Umbilical cord (tissue), 2 donors: Measurements from ENCODE around the gene UBE2U. TPM values are rescaled to one million over a fixed set of nuclear protein-coding genes. Genes with fewer than 3 reads are reported as not detected.
"Not testable (repeated sequence)": the region's sequence is repeated elsewhere in the genome, so short reads cannot be mapped to it uniquely, and the experiment has no call there.

Experiments used
- DNase-seq: peaks from one replicate; pipeline ENCODE4 v3.0.0-alpha.2; 2015; ENCODE audit warnings: low spot score
- total RNA-seq: library from RNA; depleted of rRNA; stranded (reverse); fragments of >200 nt; gene quantifications from one replicate; pipeline ENCODE4 v1.2.3, GENCODE V29; 2014; ENCODE audit warnings: low replicate concordance; ENCODE audit not compliant: insufficient read depth

The UBE2U gene
- total RNA-seq, 1 donor from 2014 or later: not detected

DNA sequence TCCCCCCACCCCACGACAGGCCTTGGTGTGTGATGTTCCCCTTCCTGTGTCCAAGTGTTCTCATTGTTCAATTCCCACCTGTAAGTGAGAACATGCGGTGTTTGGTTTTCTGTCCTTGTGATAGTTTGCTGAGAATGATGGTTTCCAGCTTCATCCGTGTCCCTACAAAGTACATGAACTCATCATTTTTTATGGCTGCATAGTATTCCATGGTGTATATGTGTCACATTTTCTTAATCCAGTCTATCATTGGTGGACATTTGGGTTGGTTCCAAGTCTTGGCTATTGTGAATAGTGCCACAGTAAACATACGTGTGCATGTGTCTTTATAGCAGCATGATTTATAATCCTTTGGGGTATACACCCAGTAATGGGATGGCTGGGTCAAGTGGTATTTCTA is 36.1 kb downstream of the UBE2U start:
- DNase-seq: not testable (repeated sequence)

DNA sequence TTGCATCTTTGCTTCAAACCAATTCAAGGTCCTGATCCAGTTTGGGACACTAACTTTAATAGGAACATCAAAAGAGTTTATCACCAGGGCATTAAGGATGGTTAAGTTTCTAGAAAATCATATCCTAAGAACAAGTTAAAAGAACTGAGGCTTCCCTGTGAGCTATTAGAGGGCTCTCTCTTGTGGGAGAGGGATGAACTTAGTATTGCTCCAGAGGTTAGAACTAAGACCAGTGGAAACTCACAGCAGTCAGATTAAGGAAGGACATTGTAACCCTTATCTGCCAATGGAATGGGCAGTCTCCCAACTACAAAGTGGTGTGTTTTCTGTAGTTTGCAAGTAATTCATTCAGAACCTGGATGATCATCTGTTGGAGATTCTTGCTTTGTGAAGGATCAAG is 36.8 kb downstream of the UBE2U start:
- DNase-seq: peak; percentile 85

DNA sequence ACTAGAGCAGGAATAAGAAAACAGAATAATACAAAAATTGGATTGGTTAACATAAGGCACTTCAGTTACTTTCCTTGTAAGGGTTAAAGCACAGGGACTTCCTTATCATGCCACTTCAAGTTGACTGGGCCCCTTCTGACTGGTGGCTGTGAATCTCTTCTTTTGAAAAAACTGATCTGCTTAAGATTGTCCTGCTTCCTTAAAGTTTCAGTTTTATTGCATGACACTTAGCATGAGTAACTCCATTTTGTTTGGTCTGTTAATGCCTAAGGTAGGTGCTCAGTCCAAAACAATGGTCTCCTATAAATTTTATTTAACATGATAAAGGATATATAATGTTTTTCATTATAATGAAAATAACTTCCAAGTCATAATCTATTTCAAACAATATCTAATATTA is 37.6 kb downstream of the UBE2U start:
- DNase-seq: no peak

GRCh38 chr1:64242895-64243756 is 39.7 kb downstream of the UBE2U start:
- DNase-seq: peak; percentile 61

DNA sequence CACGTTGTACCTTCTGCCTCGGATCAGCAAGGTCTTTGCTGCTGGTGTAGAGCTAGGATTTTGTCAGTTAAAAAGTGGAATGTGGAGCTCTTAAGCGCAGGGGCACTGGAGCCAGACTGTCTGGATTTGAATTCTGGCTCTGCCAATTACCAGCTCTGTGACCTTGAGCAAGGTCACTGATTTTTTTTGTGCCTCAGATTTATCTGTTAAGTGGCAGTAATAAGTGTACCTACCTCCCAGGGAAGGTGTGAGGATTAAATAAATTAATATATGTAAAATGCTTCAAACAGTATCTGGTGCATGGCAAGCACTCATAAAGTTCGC is 40.3 kb downstream of the UBE2U start:
- DNase-seq: peak; percentile 26

DNA sequence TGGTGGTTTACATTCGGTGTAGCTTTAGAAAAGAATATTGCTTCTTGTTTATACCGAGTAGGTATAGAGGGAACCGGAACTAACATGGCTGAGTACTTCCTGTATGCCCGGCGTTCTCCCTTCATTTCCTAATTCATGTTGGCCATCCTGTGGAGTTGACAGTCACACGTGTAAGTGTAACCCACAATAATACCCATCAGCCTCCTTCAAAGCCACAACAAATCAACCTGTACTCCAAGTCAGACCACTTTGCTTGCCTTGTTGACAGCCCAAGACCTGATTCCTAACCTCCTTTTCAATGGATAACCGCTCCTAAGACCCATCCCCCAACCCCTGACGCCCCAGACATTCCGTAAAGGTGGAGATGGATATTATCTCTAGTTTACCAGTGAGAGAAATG is 42.1 kb downstream of the UBE2U start:
- DNase-seq: no peak

- peak; percentile 38 for DNase-seq
Measured at GRCh38 chr1:64246294-64246917, 43.0 kb downstream of the UBE2U start.

- no peak for DNase-seq
Measured at GRCh38 chr1:64248065-64248464, 44.6 kb downstream of the UBE2U start.

DNA sequence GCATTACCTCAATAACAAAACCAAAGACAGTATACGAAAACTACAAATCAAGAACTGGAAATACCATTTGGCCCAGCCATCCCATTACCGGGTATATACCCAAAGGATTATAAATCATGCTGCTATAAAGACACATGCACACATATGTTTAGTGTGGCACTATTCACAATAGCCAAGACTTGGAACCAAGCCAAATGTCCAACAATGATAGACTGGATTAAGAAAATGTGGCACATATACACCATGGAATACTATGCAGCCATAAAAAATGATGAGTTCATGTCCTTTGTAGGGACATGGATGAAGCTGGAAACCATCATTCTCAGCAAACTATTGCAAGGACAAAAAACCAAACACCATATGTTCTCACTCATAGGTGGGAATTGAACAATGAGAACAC is 47.0 kb downstream of the UBE2U start:
- DNase-seq: not testable (repeated sequence)

DNA sequence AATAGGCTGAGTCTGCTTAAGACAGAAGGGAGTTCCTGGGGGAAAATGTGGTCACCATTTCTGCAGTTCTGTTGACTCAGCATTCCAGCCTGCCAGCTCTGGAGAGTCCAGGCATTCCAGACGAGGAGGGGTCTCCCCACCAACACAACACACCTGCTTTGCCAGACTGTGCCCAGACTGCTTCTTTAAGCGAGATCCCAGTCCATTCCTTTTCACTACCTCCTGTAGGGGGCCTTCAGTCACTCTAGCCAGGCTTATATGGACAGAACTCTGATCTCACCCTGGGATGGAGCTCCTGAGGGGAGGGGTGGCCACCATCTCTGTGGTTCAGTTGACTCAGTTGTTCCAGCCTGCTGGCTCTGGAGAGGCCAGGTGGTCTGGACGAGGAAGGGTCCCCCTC is 48.5 kb downstream of the UBE2U start:
- no peak for DNase-seq

- not testable (repeated sequence) for DNase-seq
Measured at GRCh38 chr1:64257233-64257632, 53.8 kb downstream of the UBE2U start.

- not testable (repeated sequence) for DNase-seq
Measured at GRCh38 chr1:64258444-64258843, 55.0 kb downstream of the UBE2U start.

DNA sequence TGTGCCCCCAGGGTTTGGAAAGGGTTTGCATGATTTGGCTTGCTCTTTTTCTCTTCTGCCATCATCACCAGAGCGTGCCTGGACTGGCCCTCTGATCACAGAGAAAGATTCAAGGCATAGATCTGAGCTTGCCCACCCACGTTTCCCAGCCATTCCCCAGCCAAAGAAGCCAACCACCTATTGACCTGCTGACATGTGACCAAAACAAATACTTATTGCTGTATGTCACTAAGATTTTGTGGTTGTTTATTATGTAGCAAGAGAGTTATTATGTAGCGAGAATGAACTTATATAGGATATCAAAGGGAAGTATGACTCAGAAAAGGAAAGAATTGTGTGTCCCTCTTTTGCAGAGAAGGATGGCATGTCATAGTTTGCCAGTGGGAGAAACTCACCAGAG is 59.9 kb downstream of the UBE2U start:
- no peak for DNase-seq

GRCh38 chr1:64263856-64264255 is 60.4 kb downstream of the UBE2U start:
- DNase-seq: peak; percentile 70

DNA sequence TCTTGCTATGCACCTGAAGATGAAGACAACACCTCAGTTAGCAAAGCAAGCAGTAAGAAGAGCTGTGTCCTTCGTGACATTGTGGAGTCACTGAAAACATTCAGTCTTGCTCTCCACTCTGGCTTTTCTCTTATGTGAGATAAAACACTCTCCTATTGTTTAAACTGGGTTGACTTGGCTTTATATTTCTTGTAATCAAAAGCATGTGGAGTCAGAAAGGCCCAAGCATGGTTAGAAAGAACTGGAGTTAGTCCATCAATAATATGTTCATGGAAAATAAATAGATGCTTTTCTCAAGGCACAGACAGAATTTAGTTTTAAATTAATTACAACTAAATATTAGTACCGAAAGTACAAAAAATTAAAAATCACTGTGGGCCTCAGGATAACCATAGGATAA is 61.7 kb downstream of the UBE2U start:
- no peak for DNase-seq

- no peak for DNase-seq
Measured at GRCh38 chr1:64266991-64267390, 63.6 kb downstream of the UBE2U start.

- peak; percentile 88 for DNase-seq
Measured at GRCh38 chr1:64268653-64269557, 65.5 kb downstream of the UBE2U start.

GRCh38 chr1:64269558-64269884 is 66.1 kb downstream of the UBE2U start:
- no peak for DNase-seq

GRCh38 chr1:64280001-64280400 is 76.6 kb downstream of the UBE2U start:
- DNase-seq: no peak

GRCh38 chr1:64282351-64282750 is 78.9 kb downstream of the UBE2U start:
- DNase-seq: peak; percentile 61

GRCh38 chr1:64287071-64287470 is 83.6 kb downstream of the UBE2U start:
- no peak for DNase-seq

GRCh38 chr1:64290420-64290819 is 87.0 kb downstream of the UBE2U start:
- no peak for DNase-seq
